ENCODE results near the gene ONECUT3. TPM values are rescaled to one million over a fixed set of nuclear protein-coding genes. Genes with fewer than 3 reads are reported as not detected.
A peak's percentile ranks its signal among the peaks of the same experiment; 100 is the strongest.

The ONECUT3 gene
- total and polyA plus RNA-seq, 9 of the 15 experiments (the other 6 are each of a cell fraction or from before 2014, with no cell fraction given), result not detected

DNA sequence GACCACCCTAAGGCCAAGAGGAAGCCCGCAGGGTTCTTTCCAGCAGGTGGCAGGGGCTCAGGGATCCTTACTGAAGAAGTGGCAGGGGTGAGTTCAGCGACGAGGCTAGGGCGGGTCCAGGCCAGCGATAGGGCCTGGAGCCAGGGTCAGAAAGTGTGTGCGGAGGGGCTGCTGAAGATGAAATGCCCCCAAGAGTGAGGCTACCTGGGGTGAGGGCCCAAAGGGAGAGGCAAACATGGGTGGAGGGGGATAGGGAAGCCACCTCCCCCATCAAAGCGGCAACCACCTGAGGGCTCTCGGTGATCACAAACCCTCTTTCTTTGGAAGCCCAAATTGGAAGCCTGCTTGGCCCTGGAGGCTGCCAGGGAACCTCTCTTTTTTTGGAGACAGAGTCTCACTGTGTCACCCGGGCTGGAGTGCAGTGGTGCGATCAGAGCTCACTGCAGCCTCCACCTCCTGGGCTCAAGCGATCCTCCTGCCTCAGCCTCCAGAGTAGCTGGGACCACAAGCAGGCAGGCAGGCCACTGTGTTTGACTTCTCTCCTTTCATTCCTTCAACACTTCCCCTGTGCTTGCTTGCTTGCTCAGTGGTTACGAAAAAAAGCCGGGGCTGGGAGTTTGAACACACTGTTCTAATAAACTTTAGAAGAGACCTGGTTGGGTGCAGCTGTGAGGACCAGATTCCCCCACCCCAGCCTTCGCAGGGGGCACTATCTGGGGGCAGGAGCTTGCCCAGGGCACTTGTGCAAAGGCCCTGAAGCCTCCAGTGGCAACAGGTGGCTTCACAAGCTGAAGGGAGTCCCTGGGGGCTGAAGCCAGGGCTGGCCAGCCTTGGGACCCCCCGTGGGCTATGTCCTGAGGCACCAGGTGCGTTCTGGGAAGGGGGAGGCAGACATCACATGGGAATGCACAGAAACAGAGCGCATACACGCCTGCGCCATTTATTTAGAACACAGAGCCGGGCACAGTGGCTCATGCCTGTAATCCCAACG is 60.2 kb downstream of the ONECUT3 start (continued):
- TF ChIP-seq POLR2AphosphoS5 (IDR thresholded peaks at IDR 0.05; ENCODE audit: control insufficient read depth, insufficient read depth, low read depth, low read length), result peak; percentile 18; the same call in 1 of the 2 replicates
- TF ChIP-seq NFE2L1 (tag; IDR thresholded peaks at IDR 0.05; ENCODE audit: borderline replicate concordance, low read depth), result no peak
- TF ChIP-seq, protein P1, sequence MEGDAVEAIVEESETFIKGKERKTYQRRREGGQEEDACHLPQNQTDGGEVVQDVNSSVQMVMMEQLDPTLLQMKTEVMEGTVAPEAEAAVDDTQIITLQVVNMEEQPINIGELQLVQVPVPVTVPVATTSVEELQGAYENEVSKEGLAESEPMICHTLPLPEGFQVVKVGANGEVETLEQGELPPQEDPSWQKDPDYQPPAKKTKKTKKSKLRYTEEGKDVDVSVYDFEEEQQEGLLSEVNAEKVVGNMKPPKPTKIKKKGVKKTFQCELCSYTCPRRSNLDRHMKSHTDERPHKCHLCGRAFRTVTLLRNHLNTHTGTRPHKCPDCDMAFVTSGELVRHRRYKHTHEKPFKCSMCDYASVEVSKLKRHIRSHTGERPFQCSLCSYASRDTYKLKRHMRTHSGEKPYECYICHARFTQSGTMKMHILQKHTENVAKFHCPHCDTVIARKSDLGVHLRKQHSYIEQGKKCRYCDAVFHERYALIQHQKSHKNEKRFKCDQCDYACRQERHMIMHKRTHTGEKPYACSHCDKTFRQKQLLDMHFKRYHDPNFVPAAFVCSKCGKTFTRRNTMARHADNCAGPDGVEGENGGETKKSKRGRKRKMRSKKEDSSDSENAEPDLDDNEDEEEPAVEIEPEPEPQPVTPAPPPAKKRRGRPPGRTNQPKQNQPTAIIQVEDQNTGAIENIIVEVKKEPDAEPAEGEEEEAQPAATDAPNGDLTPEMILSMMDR (IDR thresholded peaks at IDR 0.05 in 2 of 3, conservative IDR thresholded peaks at IDR 0.05 in 1 of 3; ENCODE audit: insufficient read depth in 2 of 3, low read depth in 1 of 3, low read length in 3 of 3), result peak in 1 of 3 experiments; percentile 0; a peak in 1 of 6 replicates

DNA sequence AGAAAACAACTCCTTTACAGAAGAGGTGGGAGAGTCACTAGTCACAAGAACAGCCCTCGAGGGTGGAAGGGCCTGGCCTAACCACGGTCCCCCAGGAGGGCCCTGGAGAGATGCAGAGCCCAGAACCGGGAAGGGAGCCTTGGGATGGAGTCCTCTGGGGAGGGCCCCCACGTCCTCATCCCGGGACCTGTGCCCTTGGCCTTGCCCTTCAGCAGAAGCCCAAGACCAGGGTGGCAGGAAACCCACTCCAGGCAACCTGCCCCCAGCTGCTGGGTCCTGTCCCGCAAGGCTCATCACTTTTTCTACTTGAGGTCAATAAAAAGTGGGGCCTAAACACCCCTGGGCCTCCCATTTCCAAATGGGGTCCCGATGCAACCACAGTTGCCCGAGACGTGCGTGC is 61.1 kb downstream of the ONECUT3 start:
- POLR2A ChIA-PET, result interaction anchor here (0.7 to 0.9 kb wide), 2 partner anchors 16 to 32 kb away, joined by 3 to 4 read pairs; no protein-coding TSS in a partner anchor
- H3K27ac ChIP-seq (ENCODE audit: extremely low read depth, low read depth, low read length), result no peak overlapping the region
- no peaks in the 10 kb centered on the region; the same call in 1 of the 2 replicates for H3K9me3 ChIP-seq (replicated peaks; ENCODE audit: control insufficient read depth, insufficient read depth, low read depth, low read length)
- H3K27me3 ChIP-seq (ENCODE audit: control insufficient read depth in 2 of 2, insufficient read depth in 2 of 2, low read length in 2 of 2), result no peaks in the 10 kb centered on the region
- no peak overlapping the region for H3K4me3 ChIP-seq
- in situ Hi-C loops (cut with MboI) (no loop called here), intact Hi-C loops (cut with micrococcal nuclease) (no loop called here)
- H3K9me1 ChIP-seq (ENCODE audit: control insufficient read depth, insufficient read depth, low read length), result no peaks in the 10 kb centered on the region
- 70% methylated on average over 10 of the region's 10 CpGs for WGBS (ENCODE audit: insufficient coverage, low coverage, missing lambda C conversion rate)
- DNase-seq (ENCODE audit: extremely low read depth in 1 of 4, low spot score in 3 of 4) (no peak), ATAC-seq (no peak), FAIRE-seq (no peak)
- H3K4me2 ChIP-seq (ENCODE audit: insufficient read depth, low read length), result no peak overlapping the region
- H2AFZ ChIP-seq (ENCODE audit: low read depth, low read length), result no peak overlapping the region
- peaks cover 8 to 65% of the 10 kb centered on the region in 2 experiments; a peak in 3 of 5 replicates for H3K4me1 ChIP-seq (replicated peaks in 1 of 2; ENCODE audit: control insufficient read depth in 2 of 2, insufficient read depth in 2 of 2, low read length in 2 of 2)
- CTCF ChIA-PET (ENCODE audit: low intra/inter-chr PET ratio), result no interaction called here
- H4K20me1 ChIP-seq (replicated peaks; ENCODE audit: control insufficient read depth, insufficient read depth, low read length), result no peaks in the 10 kb centered on the region
- peaks cover 43% of the 10 kb centered on the region; the same call in 1 of the 3 replicates for H3K36me3 ChIP-seq (ENCODE audit: control insufficient read depth, insufficient read depth, low read length)
- H3K79me2 ChIP-seq (ENCODE audit: control insufficient read depth, insufficient read depth, low read length), result peaks cover 5% of the 10 kb centered on the region; the same call in 1 of the 3 replicates
- no TSS peak for BruUV-seq (replicated peaks)
- peak overlapping the region in 1 of 2 experiments; percentile 56; a peak in 2 of 4 replicates for H3K9ac ChIP-seq (ENCODE audit: insufficient read depth in 1 of 2, low read depth in 2 of 2, low read length in 2 of 2)
- TF ChIP-seq RBM22 (IDR thresholded peaks at IDR 0.05; ENCODE audit: low read depth, low read length, poor library complexity, severe bottlenecking) (peak; percentile 60), ZNF589 (CRISPR knock-in tag; IDR thresholded peaks at IDR 0.05; ENCODE audit: low read depth) (no peak), ZFX (CRISPR knock-in tag; IDR thresholded peaks at IDR 0.05) (0 out of 2 replicates have a peak, but pooled peaks have one; percentile 21), SUPT5H (IDR thresholded peaks at IDR 0.05) (0 out of 2 replicates have a peak, but pooled peaks have one; percentile 36), ZKSCAN8 (CRISPR knock-in tag; IDR thresholded peaks at IDR 0.05) (no peak), POLR2A (conservative IDR thresholded peaks at IDR 0.05) (peak; percentile 56), NR1H2 (CRISPR knock-in tag; IDR thresholded peaks at IDR 0.05) (no peak), PCBP2 (IDR thresholded peaks at IDR 0.05; ENCODE audit: low read depth, low read length, poor library complexity, severe bottlenecking) (no peak), ZSCAN32 (CRISPR knock-in tag; IDR thresholded peaks at IDR 0.05) (no peak)
- TF ChIP-seq, protein P2, sequence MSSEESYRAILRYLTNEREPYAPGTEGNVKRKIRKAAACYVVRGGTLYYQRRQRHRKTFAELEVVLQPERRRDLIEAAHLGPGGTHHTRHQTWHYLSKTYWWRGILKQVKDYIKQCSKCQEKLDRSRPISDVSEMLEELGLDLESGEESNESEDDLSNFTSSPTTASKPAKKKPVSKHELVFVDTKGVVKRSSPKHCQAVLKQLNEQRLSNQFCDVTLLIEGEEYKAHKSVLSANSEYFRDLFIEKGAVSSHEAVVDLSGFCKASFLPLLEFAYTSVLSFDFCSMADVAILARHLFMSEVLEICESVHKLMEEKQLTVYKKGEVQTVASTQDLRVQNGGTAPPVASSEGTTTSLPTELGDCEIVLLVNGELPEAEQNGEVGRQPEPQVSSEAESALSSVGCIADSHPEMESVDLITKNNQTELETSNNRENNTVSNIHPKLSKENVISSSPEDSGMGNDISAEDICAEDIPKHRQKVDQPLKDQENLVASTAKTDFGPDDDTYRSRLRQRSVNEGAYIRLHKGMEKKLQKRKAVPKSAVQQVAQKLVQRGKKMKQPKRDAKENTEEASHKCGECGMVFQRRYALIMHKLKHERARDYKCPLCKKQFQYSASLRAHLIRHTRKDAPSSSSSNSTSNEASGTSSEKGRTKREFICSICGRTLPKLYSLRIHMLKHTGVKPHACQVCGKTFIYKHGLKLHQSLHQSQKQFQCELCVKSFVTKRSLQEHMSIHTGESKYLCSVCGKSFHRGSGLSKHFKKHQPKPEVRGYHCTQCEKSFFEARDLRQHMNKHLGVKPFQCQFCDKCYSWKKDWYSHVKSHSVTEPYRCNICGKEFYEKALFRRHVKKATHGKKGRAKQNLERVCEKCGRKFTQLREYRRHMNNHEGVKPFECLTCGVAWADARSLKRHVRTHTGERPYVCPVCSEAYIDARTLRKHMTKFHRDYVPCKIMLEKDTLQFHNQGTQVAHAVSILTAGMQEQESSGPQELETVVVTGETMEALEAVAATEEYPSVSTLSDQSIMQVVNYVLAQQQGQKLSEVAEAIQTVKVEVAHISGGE (CRISPR knock-in tag; IDR thresholded peaks at IDR 0.05), result no peak
